A549 treated with ZK216348 at 1 μM for 4 hours (cell line): ENCODE data around the gene BZW2. TPM values are rescaled to one million over a fixed set of nuclear protein-coding genes. Genes with fewer than 3 reads are reported as not detected.

Experiments used
- total RNA-seq: library from RNA; stranded (reverse); fragments of 200-300 nt; extraction: Qiagen RNA extraction; gene quantifications from 5 replicates; pipeline ENCODE4 v1.2.3, GENCODE V29; 2022; ENCODE audit warnings: low read depth

BZW2 gene
- total RNA-seq = 87.0 to 104 TPM (median 93.2 TPM) in 5 replicates

DNA sequence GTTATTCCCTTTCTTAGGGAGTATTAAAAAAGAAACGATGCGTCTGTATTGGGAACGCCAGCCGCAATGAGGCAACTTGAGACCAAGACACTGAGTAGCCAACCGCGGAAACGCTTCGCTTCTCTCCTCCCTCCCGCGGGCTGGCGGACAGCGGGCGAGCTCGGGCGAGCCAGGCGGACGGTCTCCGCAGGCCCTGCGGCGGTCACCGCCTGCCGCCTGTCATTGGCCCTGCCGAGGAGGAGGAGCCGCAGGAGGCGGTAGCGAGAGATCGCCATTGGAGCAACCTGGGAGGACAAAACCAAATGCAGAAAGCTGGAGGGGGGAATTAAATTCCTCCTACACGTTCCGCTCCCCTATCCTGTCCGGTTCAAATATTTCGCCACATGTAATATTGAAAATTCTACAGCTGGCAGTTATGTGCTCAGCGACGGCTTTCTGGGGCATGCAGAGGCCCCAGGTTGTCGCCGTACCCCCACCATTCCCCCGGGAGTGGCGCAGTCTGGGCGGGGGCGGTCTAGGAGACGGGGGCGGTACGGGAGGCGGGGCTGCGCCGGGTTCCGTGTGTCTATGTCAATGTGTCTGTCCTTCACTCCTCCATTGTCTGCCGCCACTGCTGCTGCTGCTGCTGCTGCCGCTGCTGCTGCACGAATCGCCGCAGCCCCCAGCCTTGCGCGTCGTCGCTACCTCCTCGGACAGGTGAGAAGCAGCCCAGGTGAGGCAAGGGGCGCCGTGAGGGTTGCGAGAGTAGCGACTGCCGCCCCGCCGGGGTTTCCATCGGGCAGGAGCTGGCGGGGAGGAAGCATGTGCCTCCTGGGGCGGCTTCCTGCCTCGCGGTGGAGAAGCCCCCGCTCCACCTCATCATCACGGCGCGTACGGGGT lies at the start of gene BZW2, which contains the start of gene ANKMY2:
Gene BZW2, plus strand, starts transcription at position 589 of the 879 bp plus-strand sequence. CDS start 19,263 bp downstream, outside the sequence.
Gene ANKMY2, minus strand, starts transcription at position 162 of the 879 bp plus-strand sequence. CDS start 181 bp downstream, outside the sequence.

GRCh38 chr7:16753102-16753931 lies 107.3 kb downstream of the BZW2 start, which contains the start of gene TSPAN13:
TSPAN13 (plus strand) TSS chr7:16753755; CDS start chr7:16753968, 213 bp downstream.

Other genes with a start within 250 kb of the BZW2 start
- gene CRPPA, start 224.6 kb upstream of the BZW2 start, total RNA-seq = 0.25 to 0.98 TPM (median 0.62 TPM) in 5 replicates
- not detected in 5 replicates for gene SOSTDC1, start 180.4 kb upstream of the BZW2 start, total RNA-seq
- not detected in 5 replicates for gene LRRC72, start 119.4 kb upstream of the BZW2 start, total RNA-seq
- gene ANKMY2, start 427 bp upstream of the BZW2 start, total RNA-seq = 10.8 to 15.2 TPM (median 12.5 TPM) in 5 replicates
- gene TSPAN13, start 107.6 kb downstream of the BZW2 start, total RNA-seq = 11.0 to 17.1 TPM (median 14.7 TPM) in 5 replicates
- 104 to 176 TPM (median 152 TPM) in 5 replicates for gene AGR2, start 158.8 kb downstream of the BZW2 start, total RNA-seq
- not detected in 5 replicates for gene AGR3, start 235.8 kb downstream of the BZW2 start, total RNA-seq